A549 (cell line): Measurements from ENCODE around the gene ALOX5.

Experiments
- CTCF ChIP-seq: fragments of >200 bp; sonication (Bioruptor Twin); formaldehyde crosslinking; IDR thresholded peaks from 3 replicates; pipeline ENCODE4 v1.5.1; 2016
- EP300 ChIP-seq, 2 experiments: fragments of >200 bp; sonication (Bioruptor Twin); formaldehyde crosslinking; IDR thresholded peaks; 2 replicates in 1 of 2; 3 replicates in 1 of 2; pipeline ENCODE4 v1.6.1; 2016 to 2017
- ESRRA ChIP-seq: fragments of 150-350 bp; IDR thresholded peaks from 2 replicates; pipeline ENCODE4 v1.6.1; 2014; ENCODE audit warnings: mild to moderate bottlenecking, low read length, borderline replicate concordance
- HDAC2 ChIP-seq: fragments of 200-600 bp; sonication (generic); IDR thresholded peaks from 2 replicates; pipeline ENCODE4 v1.6.1; 2016
- MAX ChIP-seq: IDR thresholded peaks from 2 replicates; pipeline ENCODE4 v1.6.1; 2012
- POLR2A ChIP-seq: IDR thresholded peaks from 2 replicates; pipeline ENCODE4 v1.6.1; 2012; ENCODE audit warnings: mild to moderate bottlenecking, low read length
- RFX5 ChIP-seq: fragments of 450-650 bp; IDR thresholded peaks from 2 replicates; pipeline ENCODE4 v1.7.1; 2014; ENCODE audit warnings: antibody characterized with exemption, mild to moderate bottlenecking, moderate library complexity
- SREBF2 ChIP-seq: fragments of 450-650 bp; IDR thresholded peaks from 2 replicates; pipeline ENCODE4 v1.6.1; 2014; ENCODE audit warnings: mild to moderate bottlenecking, moderate library complexity

- TF ChIP-seq SREBF2 (no peak), POLR2A (no peak), MAX (no peak), CTCF (no peak), HDAC2 (no peak), RFX5 (no peak), EP300 (IDR thresholded peaks at IDR 0.05) (no peak), ESRRA (no peak)
These were observed 96.3 kb downstream of the ALOX5 start for GRCh38 chr10:45470098-45471012.
